ENCODE measurements around the gene FEZF1.

FEZF1 gene

DNA sequence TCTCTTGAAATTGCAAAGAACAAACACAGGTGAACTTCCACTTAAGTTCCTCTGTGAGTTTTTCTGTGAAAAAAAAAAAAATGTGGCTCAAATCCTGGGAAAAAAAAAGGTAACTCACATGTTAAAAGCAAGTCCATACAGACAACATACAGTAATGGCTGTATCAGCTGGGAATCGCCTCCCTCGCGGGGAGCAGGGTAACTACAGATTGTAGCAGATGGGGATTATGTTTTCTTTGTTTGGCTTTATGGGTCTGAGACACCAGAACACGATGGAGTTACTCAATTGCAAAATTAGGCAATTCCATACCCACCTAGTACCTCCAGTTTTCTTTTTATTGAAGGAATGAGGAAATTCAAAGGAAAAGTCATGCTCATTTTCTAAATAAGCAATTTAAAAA lies 42.3 kb downstream of the FEZF1 start:
- no peak for TF ChIP-seq EZH2 (IDR thresholded peaks at IDR 0.05; ENCODE audit: borderline replicate concordance, low read length)
- TF ChIP-seq, protein P1, sequence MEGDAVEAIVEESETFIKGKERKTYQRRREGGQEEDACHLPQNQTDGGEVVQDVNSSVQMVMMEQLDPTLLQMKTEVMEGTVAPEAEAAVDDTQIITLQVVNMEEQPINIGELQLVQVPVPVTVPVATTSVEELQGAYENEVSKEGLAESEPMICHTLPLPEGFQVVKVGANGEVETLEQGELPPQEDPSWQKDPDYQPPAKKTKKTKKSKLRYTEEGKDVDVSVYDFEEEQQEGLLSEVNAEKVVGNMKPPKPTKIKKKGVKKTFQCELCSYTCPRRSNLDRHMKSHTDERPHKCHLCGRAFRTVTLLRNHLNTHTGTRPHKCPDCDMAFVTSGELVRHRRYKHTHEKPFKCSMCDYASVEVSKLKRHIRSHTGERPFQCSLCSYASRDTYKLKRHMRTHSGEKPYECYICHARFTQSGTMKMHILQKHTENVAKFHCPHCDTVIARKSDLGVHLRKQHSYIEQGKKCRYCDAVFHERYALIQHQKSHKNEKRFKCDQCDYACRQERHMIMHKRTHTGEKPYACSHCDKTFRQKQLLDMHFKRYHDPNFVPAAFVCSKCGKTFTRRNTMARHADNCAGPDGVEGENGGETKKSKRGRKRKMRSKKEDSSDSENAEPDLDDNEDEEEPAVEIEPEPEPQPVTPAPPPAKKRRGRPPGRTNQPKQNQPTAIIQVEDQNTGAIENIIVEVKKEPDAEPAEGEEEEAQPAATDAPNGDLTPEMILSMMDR (IDR thresholded peaks at IDR 0.05; ENCODE audit: low read length): no peak
- Histone ChIP-seq H2AFZ (ENCODE audit: low read length) (no peak overlapping the region), H3K9me3 (ENCODE audit: low read length) (no peaks in the 10 kb centered on the region)

DNA sequence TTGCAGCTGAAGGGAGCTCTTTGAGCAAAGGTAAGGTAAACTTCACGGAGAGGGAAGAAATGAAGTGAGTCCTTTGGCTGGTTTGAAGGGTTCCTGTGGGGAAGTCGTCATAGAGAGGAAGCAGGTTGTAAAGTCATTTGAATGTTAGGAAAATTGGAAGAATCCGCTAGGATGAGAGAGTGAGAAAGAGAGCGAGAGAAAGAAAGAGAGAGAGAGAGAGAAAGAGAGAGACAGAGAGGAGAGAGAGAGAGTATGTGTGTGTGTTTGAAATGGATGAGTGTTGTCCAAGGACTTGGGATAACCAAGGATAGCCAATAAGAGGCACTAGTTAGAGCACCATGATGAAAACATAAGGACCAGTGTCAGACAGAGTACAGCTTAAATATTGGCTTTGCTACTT lies 43.1 kb downstream of the FEZF1 start:
- no peak for TF ChIP-seq EZH2 (IDR thresholded peaks at IDR 0.05; ENCODE audit: borderline replicate concordance, low read length)
- TF ChIP-seq, protein P1 (IDR thresholded peaks at IDR 0.05; ENCODE audit: low read length): no peak
- Histone ChIP-seq H3K9me2 (ENCODE audit: low read depth, low read length) (no peaks in the 10 kb centered on the region), H3K9ac (ENCODE audit: low read length) (no peak overlapping the region), H2AFZ (ENCODE audit: low read length) (no peak overlapping the region), H3K4me2 (ENCODE audit: low read length) (no peak overlapping the region), H3K9me3 (ENCODE audit: low read length) (no peaks in the 10 kb centered on the region), H3K36me3 (ENCODE audit: insufficient read depth, low read length) (no peaks in the 10 kb centered on the region), H4K20me1 (ENCODE audit: insufficient read depth, low read length) (no peaks in the 10 kb centered on the region), H3K79me2 (ENCODE audit: insufficient read depth, low read length) (no peaks in the 10 kb centered on the region), H3K27ac (ENCODE audit: low read depth, low read length, poor library complexity, severe bottlenecking) (no peak overlapping the region), H3K4me1 (ENCODE audit: insufficient read depth, low read length, severe bottlenecking) (no peaks in the 10 kb centered on the region), H3K27me3 (ENCODE audit: insufficient read depth, low read length) (no peaks in the 10 kb centered on the region), H3F3A (ENCODE audit: insufficient read depth, low read length) (no peaks in the 10 kb centered on the region), H3K4me3 (ENCODE audit: low read depth, low read length, poor library complexity, severe bottlenecking) (no peak overlapping the region)

More for the DNA sequence above, 42.3 kb downstream of the FEZF1 start:
- Histone ChIP-seq H3K27ac (ENCODE audit: low read depth, low read length, poor library complexity, severe bottlenecking) (no peak overlapping the region), H3F3A (ENCODE audit: insufficient read depth, low read length) (no peaks in the 10 kb centered on the region), H3K4me3 (ENCODE audit: low read depth, low read length, poor library complexity, severe bottlenecking) (no peak overlapping the region), H3K9me2 (ENCODE audit: low read depth, low read length) (no peaks in the 10 kb centered on the region), H3K4me2 (ENCODE audit: low read length) (no peak overlapping the region), H4K20me1 (ENCODE audit: insufficient read depth, low read length) (no peaks in the 10 kb centered on the region), H3K4me1 (ENCODE audit: insufficient read depth, low read length, severe bottlenecking) (no peaks in the 10 kb centered on the region), H3K79me2 (ENCODE audit: insufficient read depth, low read length) (no peaks in the 10 kb centered on the region), H3K9ac (ENCODE audit: low read length) (no peak overlapping the region), H3K36me3 (ENCODE audit: insufficient read depth, low read length) (no peaks in the 10 kb centered on the region), H3K27me3 (ENCODE audit: insufficient read depth, low read length) (no peaks in the 10 kb centered on the region)

DNA sequence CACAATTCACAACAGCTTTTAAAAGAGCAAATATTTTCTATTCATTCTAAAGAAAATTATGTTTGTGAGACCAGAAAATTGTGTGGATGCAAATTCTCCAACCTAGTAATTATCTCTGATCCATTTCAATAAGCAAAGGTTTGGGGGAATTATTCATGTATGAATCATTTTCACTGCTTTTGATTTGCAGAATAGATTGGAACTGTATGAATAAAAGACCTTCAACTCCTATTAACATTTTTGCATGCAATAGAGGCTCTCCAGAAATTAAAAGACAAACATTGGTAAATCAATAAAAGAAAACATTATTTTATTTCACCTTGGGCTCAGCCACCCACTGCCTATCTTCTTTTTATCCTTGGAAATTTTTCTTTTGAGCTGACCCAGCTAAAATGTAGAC lies 43.5 kb downstream of the FEZF1 start:
- H3K27me3 ChIP-seq (ENCODE audit: insufficient read depth, low read length): no peaks in the 10 kb centered on the region
- no peak overlapping the region for H3K27ac ChIP-seq (ENCODE audit: low read depth, low read length, poor library complexity, severe bottlenecking)
- H3K36me3 ChIP-seq (ENCODE audit: insufficient read depth, low read length): no peaks in the 10 kb centered on the region
- H3K9me2 ChIP-seq (ENCODE audit: low read depth, low read length): no peaks in the 10 kb centered on the region
- H2AFZ ChIP-seq (ENCODE audit: low read length): no peak overlapping the region
- TF ChIP-seq, protein P1 (IDR thresholded peaks at IDR 0.05; ENCODE audit: low read length): no peak
- no peak for TF ChIP-seq EZH2 (IDR thresholded peaks at IDR 0.05; ENCODE audit: borderline replicate concordance, low read length)
- H3K4me2 ChIP-seq (ENCODE audit: low read length): no peak overlapping the region
- H3K79me2 ChIP-seq (ENCODE audit: insufficient read depth, low read length): no peaks in the 10 kb centered on the region
- no peaks in the 10 kb centered on the region for H4K20me1 ChIP-seq (ENCODE audit: insufficient read depth, low read length)
- H3K4me3 ChIP-seq (ENCODE audit: low read depth, low read length, poor library complexity, severe bottlenecking): no peak overlapping the region
- H3K4me1 ChIP-seq (ENCODE audit: insufficient read depth, low read length, severe bottlenecking): no peaks in the 10 kb centered on the region
- no peaks in the 10 kb centered on the region for H3K9me3 ChIP-seq (ENCODE audit: low read length)
- no peaks in the 10 kb centered on the region for H3F3A ChIP-seq (ENCODE audit: insufficient read depth, low read length)
- H3K9ac ChIP-seq (ENCODE audit: low read length): no peak overlapping the region

Data from OCI-LY1 (cell line).